Panc1 (cell line): ENCODE results near the gene KRT13. TPM values are rescaled to one million over a fixed set of nuclear protein-coding genes. Genes with fewer than 3 reads are reported as not detected.

ENCODE experiments used
- ATAC-seq: fragments of 200-7000 bp; cut with Tn5 transposase; 2 replicates; pipeline ENCODE4 v1.9.1; 2020; ENCODE audit warnings: mild to moderate bottlenecking, moderate library complexity
- BruUV-seq: library from RNA; stranded (reverse); fragments of 400-500 nt; replicated peaks from 2 replicates; lab custom pipeline; 2021; lab: Mats Ljungman, UMichigan
- CTCF ChIA-PET: fragments of 300-600 bp; sonication (Branson Sonifier 250); formaldehyde crosslinking; loops from one replicate; lab custom pipeline; 2022; ENCODE audit warnings: antibody characterized with exemption; lab: Charles Lee
- POLR2A ChIA-PET: fragments of 300-600 bp; sonication (Branson Sonifier 250); formaldehyde crosslinking; loops from one replicate; lab custom pipeline; 2022; ENCODE audit warnings: antibody characterized with exemption; lab: Charles Lee
- DNase-seq: peaks from one replicate; pipeline ENCODE4 v3.0.0-alpha.2; 2010; ENCODE audit warnings: low read depth, low spot score
- H3K27ac ChIP-seq: 2 replicates; pipeline ENCODE4 v1.5.1; 2011; ENCODE audit warnings: mild to moderate bottlenecking, low read length, inconsistent platforms
- H3K27me3 ChIP-seq: fragments of 200-500 bp; sonication (Bioruptor generic); 2 replicates; pipeline ENCODE4 v1.6.0; 2014; ENCODE audit warnings: low read length, inconsistent platforms; ENCODE audit not compliant: control insufficient read depth, insufficient read depth
- H3K36me3 ChIP-seq: fragments of 200-500 bp; sonication (Bioruptor generic); 2 replicates; pipeline ENCODE4 v1.5.1; 2014; ENCODE audit warnings: inconsistent platforms, mild to moderate bottlenecking, low read length, moderate library complexity; ENCODE audit not compliant: control insufficient read depth, insufficient read depth
- H3K4me1 ChIP-seq: 2 replicates; pipeline ENCODE4 v1.5.1; 2011; ENCODE audit warnings: inconsistent platforms, mild to moderate bottlenecking, low read length, moderate library complexity; ENCODE audit not compliant: control insufficient read depth, insufficient read depth
- H3K4me3 ChIP-seq, 2 experiments: 2 replicates each; pipeline ENCODE4 v1.5.1; 2011 to 2012; ENCODE audit warnings: low read depth in 2 of 2, low read length in 2 of 2, mild to moderate bottlenecking in 2 of 2, inconsistent platforms in 1 of 2, moderate library complexity in 1 of 2
- H3K9me3 ChIP-seq: fragments of 200-500 bp; sonication (Bioruptor generic); 2 replicates; pipeline ENCODE4 v1.5.1; 2014; ENCODE audit warnings: low read depth, mild to moderate bottlenecking, inconsistent platforms, low read length, moderate library complexity; ENCODE audit not compliant: control insufficient read depth, insufficient read depth
- CTCF ChIP-seq: fragments of 450-650 bp; IDR thresholded peaks from 2 replicates; pipeline ENCODE4 v1.5.1; 2017; ENCODE audit warnings: mild to moderate bottlenecking
- POLR2AphosphoS5 ChIP-seq: IDR thresholded peaks from 2 replicates; pipeline ENCODE4 v1.6.1; 2012; ENCODE audit warnings: mild to moderate bottlenecking, low read depth, low read length, moderate library complexity
- SIN3A ChIP-seq: IDR thresholded peaks from 2 replicates; pipeline ENCODE4 v1.6.1; 2012; ENCODE audit warnings: low read depth, mild to moderate bottlenecking, low read length, moderate library complexity, borderline replicate concordance; ENCODE audit not compliant: insufficient read depth
- TCF7L2 ChIP-seq: IDR thresholded peaks from 2 replicates; pipeline ENCODE4 v1.6.1; 2011; ENCODE audit warnings: mild to moderate bottlenecking, low read depth, low read length, inconsistent platforms
- in situ Hi-C: cut with HindIII; loops from 2 replicates; pipeline ENCODE4 v1.10.0; 2016; ENCODE audit warnings: low sequenced_read_pairs, low pct_unique_long_range_greater_than_20kb
- intact Hi-C: fragments of 100-400 bp; cut with micrococcal nuclease; formaldehyde crosslinking; loops from one replicate; pipeline ENCODE4 v1.10.0; 2022; ENCODE audit not compliant: unreplicated experiment
- total RNA-seq: library from RNA; stranded (reverse); gene quantifications from one replicate; pipeline ENCODE4 v1.2.1, GENCODE V29; 2021; ENCODE audit not compliant: unreplicated experiment
- TF ChIP-seq, protein P1 (sequence below), 2 experiments: IDR thresholded peaks; 2 replicates each; pipeline ENCODE4 v1.6.1; 2011 to 2012; ENCODE audit warnings: low read depth in 2 of 2, control low read depth in 1 of 2, low read length in 1 of 2, mild to moderate bottlenecking in 1 of 2, moderate library complexity in 1 of 2; ENCODE audit not compliant: insufficient read depth in 1 of 2

Gene KRT13
- total RNA-seq, 1 experiment from 2014 or later = 0.36 TPM

- Histone ChIP-seq H3K27me3 (no peaks in the 10 kb centered on the region), H3K4me1 (peaks cover 20% of the 10 kb centered on the region), H3K4me3 (no peak within 1 kb of the TSS), H3K36me3 (no peaks in the 10 kb centered on the region), H3K9me3 (no peaks in the 10 kb centered on the region), H3K27ac (peak within 1 kb of the TSS; percentile 77)
- CTCF ChIA-PET = interaction anchor here (0.7 to 1.1 kb wide), 2 partner anchors 430 to 708 kb away, joined by 3 to 4 read pairs; no protein-coding TSS in a partner anchor
- POLR2A ChIA-PET = interaction anchor here (0.6 kb wide), 1 partner anchor 555 kb away, joined by 5 read pairs; no protein-coding TSS in a partner anchor
- no peak for ATAC-seq
- no TSS peak for BruUV-seq
- in situ Hi-C loops (no loop called here), intact Hi-C loops (no loop called here)
- TF ChIP-seq TCF7L2 (no peak), CTCF (no peak), SIN3A (no peak), POLR2AphosphoS5 (no peak)
- TF ChIP-seq, protein P1, sequence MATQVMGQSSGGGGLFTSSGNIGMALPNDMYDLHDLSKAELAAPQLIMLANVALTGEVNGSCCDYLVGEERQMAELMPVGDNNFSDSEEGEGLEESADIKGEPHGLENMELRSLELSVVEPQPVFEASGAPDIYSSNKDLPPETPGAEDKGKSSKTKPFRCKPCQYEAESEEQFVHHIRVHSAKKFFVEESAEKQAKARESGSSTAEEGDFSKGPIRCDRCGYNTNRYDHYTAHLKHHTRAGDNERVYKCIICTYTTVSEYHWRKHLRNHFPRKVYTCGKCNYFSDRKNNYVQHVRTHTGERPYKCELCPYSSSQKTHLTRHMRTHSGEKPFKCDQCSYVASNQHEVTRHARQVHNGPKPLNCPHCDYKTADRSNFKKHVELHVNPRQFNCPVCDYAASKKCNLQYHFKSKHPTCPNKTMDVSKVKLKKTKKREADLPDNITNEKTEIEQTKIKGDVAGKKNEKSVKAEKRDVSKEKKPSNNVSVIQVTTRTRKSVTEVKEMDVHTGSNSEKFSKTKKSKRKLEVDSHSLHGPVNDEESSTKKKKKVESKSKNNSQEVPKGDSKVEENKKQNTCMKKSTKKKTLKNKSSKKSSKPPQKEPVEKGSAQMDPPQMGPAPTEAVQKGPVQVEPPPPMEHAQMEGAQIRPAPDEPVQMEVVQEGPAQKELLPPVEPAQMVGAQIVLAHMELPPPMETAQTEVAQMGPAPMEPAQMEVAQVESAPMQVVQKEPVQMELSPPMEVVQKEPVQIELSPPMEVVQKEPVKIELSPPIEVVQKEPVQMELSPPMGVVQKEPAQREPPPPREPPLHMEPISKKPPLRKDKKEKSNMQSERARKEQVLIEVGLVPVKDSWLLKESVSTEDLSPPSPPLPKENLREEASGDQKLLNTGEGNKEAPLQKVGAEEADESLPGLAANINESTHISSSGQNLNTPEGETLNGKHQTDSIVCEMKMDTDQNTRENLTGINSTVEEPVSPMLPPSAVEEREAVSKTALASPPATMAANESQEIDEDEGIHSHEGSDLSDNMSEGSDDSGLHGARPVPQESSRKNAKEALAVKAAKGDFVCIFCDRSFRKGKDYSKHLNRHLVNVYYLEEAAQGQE (IDR thresholded peaks at IDR 0.05; ENCODE audit: insufficient read depth in 1 of 2, low read depth in 2 of 2, low read length in 1 of 2) = no peak
- no peak for DNase-seq
These were observed 15.9 kb downstream of the KRT13 start, which contains the start of gene KRT36 for GRCh38 chr17:41489531-41489930. KRT36 (minus strand) TSS chr17:41489910; CDS start chr17:41489864, 46 bp downstream.

DNA sequence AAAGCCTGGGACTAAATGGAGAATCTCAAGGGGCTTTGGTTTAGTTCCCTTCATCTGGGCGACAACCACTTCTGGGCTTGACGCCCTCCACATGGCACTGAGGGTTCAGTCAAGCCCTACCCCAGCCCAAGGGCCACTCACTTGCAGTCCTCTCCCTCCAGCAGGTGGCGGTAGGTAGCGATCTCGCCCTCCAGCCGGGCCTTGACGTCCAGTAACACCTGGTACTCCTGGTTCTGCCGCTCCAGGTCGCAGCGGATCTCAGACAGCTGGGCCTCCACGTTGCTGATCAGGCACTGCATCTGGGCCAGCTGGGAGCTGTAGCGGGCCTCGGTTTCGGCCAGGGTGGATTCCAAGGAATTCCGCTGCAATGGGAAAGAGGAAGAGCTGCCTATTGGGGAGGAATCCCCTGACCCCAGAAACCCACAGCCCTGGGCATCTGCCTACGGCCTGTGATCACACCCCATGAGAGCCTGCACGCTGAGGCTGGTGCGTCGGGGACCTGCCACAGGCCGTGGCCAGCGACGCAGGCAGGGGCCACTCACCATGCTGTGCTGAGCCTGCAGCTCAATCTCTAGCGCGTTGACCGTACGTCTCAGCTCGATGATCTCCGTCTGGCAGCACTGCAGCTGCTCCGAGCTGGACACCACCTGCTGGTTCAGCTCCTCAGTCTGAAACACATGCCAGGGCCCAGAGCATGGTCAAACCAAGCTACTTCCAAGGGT lies 18.4 kb downstream of the KRT13 start:
- in situ Hi-C loops = no loop called here
- TF ChIP-seq, protein P1 (IDR thresholded peaks at IDR 0.05; ENCODE audit: insufficient read depth in 1 of 2, low read depth in 2 of 2, low read length in 1 of 2) = no peak

More for the DNA sequence above, 18.4 kb downstream of the KRT13 start:
- CTCF ChIA-PET = no interaction called here
- H3K27me3 ChIP-seq = no peaks in the 10 kb centered on the region
- H3K9me3 ChIP-seq = no peaks in the 10 kb centered on the region
- peaks cover 32% of the 10 kb centered on the region for H3K4me1 ChIP-seq
- ATAC-seq (no peak), DNase-seq (no peak)
- intact Hi-C loops = no loop called here
- POLR2A ChIA-PET = interaction anchor here (0.5 kb wide), 1 partner anchor 43 kb away, joined by 3 read pairs; no protein-coding TSS in a partner anchor
- H3K27ac ChIP-seq = no peak overlapping the region
- no peak overlapping the region for H3K4me3 ChIP-seq
- BruUV-seq = no TSS peak
- no peaks in the 10 kb centered on the region for H3K36me3 ChIP-seq
